ENCODE results near the gene LRRC63. TPM values are rescaled to one million over a fixed set of nuclear protein-coding genes. Genes with fewer than 3 reads are reported as not detected.
A peak's percentile ranks its signal among the peaks of the same experiment; 100 is the strongest.
"Not testable (repeated sequence)": the region's sequence is repeated elsewhere in the genome, so short reads cannot be mapped to it uniquely, and the experiment has no call there.

Gene LRRC63
- total RNA-seq, 1 experiment from 2014 or later, result 0.38 TPM

DNA sequence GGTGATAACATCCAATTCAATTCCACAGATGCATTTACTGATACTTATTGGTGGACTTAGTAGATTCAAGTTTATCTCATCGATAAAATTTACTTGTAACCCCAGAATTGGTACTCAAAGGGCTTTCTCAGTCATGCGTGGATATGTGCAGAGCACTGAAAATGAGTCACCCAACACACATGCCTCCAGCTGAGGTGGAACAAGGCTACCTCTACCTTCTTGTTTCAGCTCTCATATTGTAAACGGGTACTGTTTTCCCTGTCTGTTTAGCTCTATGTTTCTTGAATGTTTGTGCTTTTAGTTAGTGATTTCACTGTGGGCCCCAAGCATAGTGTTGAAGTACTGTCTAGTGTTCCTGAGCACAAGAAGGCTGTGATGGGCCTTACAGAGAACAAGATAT, 1.5 kb downstream of the LRRC63 start:
- Mint-ChIP-seq H3K4me1 (ENCODE audit: low read depth, unreplicated experiment) (peaks cover 24% of the 10 kb centered on the region), H3K27ac (ENCODE audit: unreplicated experiment) (no peak overlapping the region), H3K9me3 (ENCODE audit: low read depth, unreplicated experiment) (peaks cover 8% of the 10 kb centered on the region), H3K27me3 (ENCODE audit: unreplicated experiment) (no peaks in the 10 kb centered on the region), H3K36me3 (ENCODE audit: insufficient read depth, unreplicated experiment) (peaks cover 12% of the 10 kb centered on the region), H3K4me3 (ENCODE audit: low read depth, unreplicated experiment) (no peak overlapping the region)
- no peak for DNase-seq
- TF ChIP-seq, protein P1, sequence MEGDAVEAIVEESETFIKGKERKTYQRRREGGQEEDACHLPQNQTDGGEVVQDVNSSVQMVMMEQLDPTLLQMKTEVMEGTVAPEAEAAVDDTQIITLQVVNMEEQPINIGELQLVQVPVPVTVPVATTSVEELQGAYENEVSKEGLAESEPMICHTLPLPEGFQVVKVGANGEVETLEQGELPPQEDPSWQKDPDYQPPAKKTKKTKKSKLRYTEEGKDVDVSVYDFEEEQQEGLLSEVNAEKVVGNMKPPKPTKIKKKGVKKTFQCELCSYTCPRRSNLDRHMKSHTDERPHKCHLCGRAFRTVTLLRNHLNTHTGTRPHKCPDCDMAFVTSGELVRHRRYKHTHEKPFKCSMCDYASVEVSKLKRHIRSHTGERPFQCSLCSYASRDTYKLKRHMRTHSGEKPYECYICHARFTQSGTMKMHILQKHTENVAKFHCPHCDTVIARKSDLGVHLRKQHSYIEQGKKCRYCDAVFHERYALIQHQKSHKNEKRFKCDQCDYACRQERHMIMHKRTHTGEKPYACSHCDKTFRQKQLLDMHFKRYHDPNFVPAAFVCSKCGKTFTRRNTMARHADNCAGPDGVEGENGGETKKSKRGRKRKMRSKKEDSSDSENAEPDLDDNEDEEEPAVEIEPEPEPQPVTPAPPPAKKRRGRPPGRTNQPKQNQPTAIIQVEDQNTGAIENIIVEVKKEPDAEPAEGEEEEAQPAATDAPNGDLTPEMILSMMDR (IDR thresholded peaks at IDR 0.05; ENCODE audit: unreplicated experiment), result no peak
- intact Hi-C loops (cut with micrococcal nuclease; ENCODE audit: unreplicated experiment), result no loop called here
- CTCF ChIA-PET, result no interaction called here
- BruUV-seq (replicated peaks), result no TSS peak

DNA sequence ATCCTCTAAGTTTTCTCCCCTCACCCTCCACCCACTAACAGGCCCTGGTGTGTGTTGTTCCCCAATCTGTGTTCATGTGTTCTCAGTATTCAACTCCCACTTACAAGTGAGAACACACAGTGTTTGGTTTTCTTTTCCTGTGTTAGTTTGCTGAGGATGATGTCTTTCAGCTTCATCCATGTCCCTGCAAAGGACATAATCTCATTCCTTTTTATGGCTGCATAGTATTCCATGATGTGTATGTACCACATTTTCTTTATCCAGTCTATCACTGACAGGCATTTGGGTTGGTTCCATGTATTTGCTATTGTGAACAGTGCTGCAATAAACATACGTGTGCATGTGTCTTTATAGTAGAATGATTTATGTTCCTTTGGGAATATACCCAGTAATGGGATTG, 3.0 kb downstream of the LRRC63 start:
- intact Hi-C loops (cut with micrococcal nuclease; ENCODE audit: unreplicated experiment); DNase-seq; H3K27me3 Mint-ChIP-seq (ENCODE audit: unreplicated experiment); BruUV-seq (replicated peaks); CTCF ChIA-PET; H3K9me3 Mint-ChIP-seq (ENCODE audit: low read depth, unreplicated experiment); H3K4me3 Mint-ChIP-seq (ENCODE audit: low read depth, unreplicated experiment); H3K27ac Mint-ChIP-seq (ENCODE audit: unreplicated experiment): not testable (repeated sequence)
- Mint-ChIP-seq H3K4me1 (ENCODE audit: low read depth, unreplicated experiment) (peaks cover 24% of the 10 kb centered on the region), H3K36me3 (ENCODE audit: insufficient read depth, unreplicated experiment) (peaks cover 12% of the 10 kb centered on the region)

DNA sequence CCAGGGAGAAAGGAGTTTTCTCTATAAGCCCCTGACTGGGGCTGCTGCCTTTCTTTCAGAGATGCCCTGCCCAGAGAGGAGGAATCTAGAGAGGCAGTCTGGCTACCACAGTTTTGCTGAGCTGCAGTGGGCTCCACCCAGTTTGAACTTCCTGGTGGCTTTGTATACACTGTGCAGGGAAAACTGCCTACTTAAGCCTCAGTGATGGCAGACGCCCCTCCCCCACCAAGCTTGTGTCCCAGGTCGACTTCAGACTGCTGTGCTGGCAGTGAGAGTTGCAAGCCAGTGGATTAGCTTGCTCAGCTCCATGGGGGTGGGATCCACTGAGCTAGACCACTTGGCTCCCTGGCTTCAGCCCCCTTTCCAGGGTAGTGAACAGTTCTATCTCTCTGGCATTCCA, 8.5 kb downstream of the LRRC63 start:
- CTCF ChIA-PET, result interaction anchor here (0.7 kb wide), 1 partner anchor 381 kb away, joined by 3 read pairs; no protein-coding TSS in a partner anchor
- H3K27me3 Mint-ChIP-seq (ENCODE audit: unreplicated experiment); H3K9me3 Mint-ChIP-seq (ENCODE audit: low read depth, unreplicated experiment); intact Hi-C loops (cut with micrococcal nuclease; ENCODE audit: unreplicated experiment); BruUV-seq (replicated peaks); H3K4me1 Mint-ChIP-seq (ENCODE audit: low read depth, unreplicated experiment); H3K4me3 Mint-ChIP-seq (ENCODE audit: low read depth, unreplicated experiment); H3K27ac Mint-ChIP-seq (ENCODE audit: unreplicated experiment); H3K36me3 Mint-ChIP-seq (ENCODE audit: insufficient read depth, unreplicated experiment): not testable (repeated sequence)
- DNase-seq, result peak; percentile 58

DNA sequence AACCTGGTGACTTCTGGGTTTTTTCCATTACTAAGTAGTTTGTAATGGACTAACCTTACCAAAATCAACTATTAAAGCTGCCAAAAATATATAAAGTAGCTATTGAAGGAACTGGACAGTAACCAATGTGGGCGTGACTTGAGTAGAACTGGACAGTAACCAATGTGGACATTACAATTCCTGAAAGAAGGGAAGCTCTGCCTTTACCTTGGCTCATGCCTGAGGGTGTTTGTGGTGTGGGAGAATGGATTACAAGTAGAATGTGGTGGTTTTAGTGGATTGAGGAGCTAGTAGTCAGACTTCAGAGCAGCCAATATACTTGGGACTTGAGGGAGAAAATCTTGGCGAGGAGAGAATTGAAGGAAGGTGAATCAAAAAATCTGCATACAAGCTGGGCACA, 17.5 kb downstream of the LRRC63 start:
- H3K4me1 Mint-ChIP-seq (ENCODE audit: low read depth, unreplicated experiment), result no peaks in the 10 kb centered on the region
- TF ChIP-seq, protein P1 (IDR thresholded peaks at IDR 0.05; ENCODE audit: unreplicated experiment), result no peak
- no peak for DNase-seq
- H3K9me3 Mint-ChIP-seq (ENCODE audit: low read depth, unreplicated experiment), result peaks cover 2% of the 10 kb centered on the region
- no TSS peak for BruUV-seq (replicated peaks)
- no peaks in the 10 kb centered on the region for H3K36me3 Mint-ChIP-seq (ENCODE audit: insufficient read depth, unreplicated experiment)
- intact Hi-C loops (cut with micrococcal nuclease; ENCODE audit: unreplicated experiment), result no loop called here
- H3K27me3 Mint-ChIP-seq (ENCODE audit: unreplicated experiment), result no peaks in the 10 kb centered on the region
- no peak overlapping the region for H3K27ac Mint-ChIP-seq (ENCODE audit: unreplicated experiment)
- no peak overlapping the region for H3K4me3 Mint-ChIP-seq (ENCODE audit: low read depth, unreplicated experiment)
- CTCF ChIA-PET, result no interaction called here

DNA sequence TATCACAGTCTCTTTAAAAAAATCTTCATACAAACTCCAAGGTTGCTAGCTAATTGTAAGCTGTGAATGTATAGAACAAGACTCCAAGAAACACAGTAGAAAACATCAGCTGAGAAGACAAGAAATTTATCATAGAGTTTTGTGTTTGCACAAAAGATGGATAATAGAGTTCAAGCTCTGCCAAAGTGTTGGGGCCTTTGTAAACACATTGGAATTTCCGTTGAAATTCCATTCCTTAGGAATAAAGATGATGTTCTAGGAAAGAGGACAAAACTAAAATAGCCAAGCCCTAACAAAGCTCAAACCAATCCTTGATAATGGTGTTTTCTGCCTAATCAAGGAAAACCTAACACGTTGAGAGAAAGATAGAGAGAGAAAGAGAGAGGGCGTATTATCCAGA, 20.6 kb downstream of the LRRC63 start:
- Mint-ChIP-seq H3K27me3 (ENCODE audit: unreplicated experiment) (no peaks in the 10 kb centered on the region), H3K27ac (ENCODE audit: unreplicated experiment) (no peak overlapping the region), H3K4me3 (ENCODE audit: low read depth, unreplicated experiment) (no peak overlapping the region), H3K36me3 (ENCODE audit: insufficient read depth, unreplicated experiment) (no peaks in the 10 kb centered on the region), H3K4me1 (ENCODE audit: low read depth, unreplicated experiment) (no peaks in the 10 kb centered on the region), H3K9me3 (ENCODE audit: low read depth, unreplicated experiment) (peaks cover 7% of the 10 kb centered on the region)
- BruUV-seq (replicated peaks), result no TSS peak
- CTCF ChIA-PET, result no interaction called here
- intact Hi-C loops (cut with micrococcal nuclease; ENCODE audit: unreplicated experiment), result no loop called here
- TF ChIP-seq, protein P1 (IDR thresholded peaks at IDR 0.05; ENCODE audit: unreplicated experiment), result no peak
- DNase-seq, result no peak

All from Calu3 (cell line).